GM18498 (cell line): ENCODE data around the gene HIVEP2.
A peak's percentile ranks its signal among the peaks of the same experiment; 100 is the strongest.

Source experiments
- ATAC-seq: cut with Tn5 transposase; IDR thresholded peaks from one replicate; pipeline ENCODE4 v1.9.1; 2021; ENCODE audit warnings: mild to moderate bottlenecking, moderate library complexity; ENCODE audit not compliant: unreplicated experiment

The HIVEP2 gene

GRCh38 chr6:142845624-142846458, 99.1 kb downstream of the HIVEP2 start:
- ATAC-seq, result no peak

- ATAC-seq, result peak; percentile 40
Measured at GRCh38 chr6:142845143-142845571, 99.8 kb downstream of the HIVEP2 start.

- ATAC-seq, result no peak
Measured at GRCh38 chr6:142844065-142844755, 100.8 kb downstream of the HIVEP2 start.

GRCh38 chr6:142843361-142843760, 101.6 kb downstream of the HIVEP2 start:
- no peak for ATAC-seq

- peak; percentile 67 for ATAC-seq
Measured at GRCh38 chr6:142842418-142843261, 102.3 kb downstream of the HIVEP2 start.

- ATAC-seq, result no peak
Measured at GRCh38 chr6:142841915-142842314, 103.1 kb downstream of the HIVEP2 start.

- no peak for ATAC-seq
Measured at GRCh38 chr6:142839686-142840040, 105.3 kb downstream of the HIVEP2 start.

- ATAC-seq, result no peak
Measured at GRCh38 chr6:142838821-142839685, 105.9 kb downstream of the HIVEP2 start.

- ATAC-seq, result no peak
Measured at GRCh38 chr6:142835787-142836535, 109.0 kb downstream of the HIVEP2 start.

GRCh38 chr6:142834853-142835252, 110.1 kb downstream of the HIVEP2 start:
- no peak for ATAC-seq

GRCh38 chr6:142833798-142834197, 111.2 kb downstream of the HIVEP2 start:
- ATAC-seq, result no peak

GRCh38 chr6:142833054-142833453, 111.9 kb downstream of the HIVEP2 start:
- no peak for ATAC-seq

GRCh38 chr6:142830807-142831206, 114.2 kb downstream of the HIVEP2 start:
- ATAC-seq, result no peak

GRCh38 chr6:142830116-142830710, 114.8 kb downstream of the HIVEP2 start:
- ATAC-seq, result no peak

- ATAC-seq, result no peak
Measured at GRCh38 chr6:142829556-142829955, 115.4 kb downstream of the HIVEP2 start.

- no peak for ATAC-seq
Measured at GRCh38 chr6:142827991-142828390, 117.0 kb downstream of the HIVEP2 start.

- no peak for ATAC-seq
Measured at GRCh38 chr6:142827369-142827768, 117.6 kb downstream of the HIVEP2 start.

- ATAC-seq, result no peak
Measured at GRCh38 chr6:142825760-142826159, 119.2 kb downstream of the HIVEP2 start.

GRCh38 chr6:142824426-142824825, 120.5 kb downstream of the HIVEP2 start:
- no peak for ATAC-seq
